ENCODE measurements around the gene LRRC4C.
A peak's percentile ranks its signal among the peaks of the same experiment; 100 is the strongest.

LRRC4C gene

GRCh38 chr11:40223596-40224330, 1235.7 kb downstream of the LRRC4C start:
- Histone ChIP-seq H3K9me3 (replicated peaks in 1 of 2; ENCODE audit: control insufficient read depth in 2 of 2, insufficient read depth in 1 of 2, low read depth in 1 of 2, low read length in 2 of 2) (no peaks in the 10 kb centered on the region), H3K4me1 (ENCODE audit: control insufficient read depth in 2 of 2, insufficient read depth in 1 of 2, low read depth in 1 of 2, low read length in 2 of 2) (peaks cover 0 to 5% of the 10 kb centered on the region in 2 donors), H3K18ac (ENCODE audit: low read length) (no peak overlapping the region), H2AK5ac (ENCODE audit: low read depth, low read length) (no peak overlapping the region), H3K9ac (ENCODE audit: low read depth, low read length, poor library complexity) (no peak overlapping the region), H3K4ac (ENCODE audit: low read length) (no peak overlapping the region), H3K27ac (replicated peaks; ENCODE audit: low read length) (no peak overlapping the region), H4K91ac (ENCODE audit: low read depth, low read length, poor library complexity) (no peak overlapping the region), H3K14ac (ENCODE audit: low read length) (no peak overlapping the region), H2BK15ac (ENCODE audit: low read length) (no peak overlapping the region), H3K4me2 (ENCODE audit: insufficient read depth, low read length, poor library complexity, severe bottlenecking) (no peak overlapping the region), H2BK5ac (ENCODE audit: low read length) (no peak overlapping the region), H3K23ac (ENCODE audit: low read depth, low read length, poor library complexity) (no peak overlapping the region), H3K79me1 (ENCODE audit: low read depth, low read length) (no peaks in the 10 kb centered on the region), H3K27me3 (ENCODE audit: control insufficient read depth in 3 of 3, insufficient read depth in 3 of 3, low read depth in 1 of 3, low read length in 3 of 3) (no peaks in the 10 kb centered on the region), H2BK120ac (ENCODE audit: low read depth, low read length) (no peak overlapping the region), H3K36me3 (replicated peaks in 1 of 2; ENCODE audit: control insufficient read depth in 2 of 2, insufficient read depth in 2 of 2, low read length in 2 of 2) (no peaks in the 10 kb centered on the region), H2BK12ac (ENCODE audit: low read length) (no peak overlapping the region), H2AFZ (ENCODE audit: low read length) (peak overlapping the region; percentile 15), H4K8ac (ENCODE audit: low read depth, low read length) (no peak overlapping the region), H3K4me3 (ENCODE audit: low read length in 2 of 2) (no peak overlapping the region)
- no peak for DNase-seq (ENCODE audit: low spot score)
- no CpG with 5 or more reads among the region's 2 CpGs for WGBS, 2 donors (ENCODE audit: extremely low coverage in 2 of 2, insufficient read length in 2 of 2, insufficient replicate concordance in 1 of 2)

- peaks cover 4 to 6% of the 10 kb centered on the region in 2 donors for H3K4me1 ChIP-seq (ENCODE audit: control insufficient read depth in 2 of 2, insufficient read depth in 1 of 2, low read depth in 1 of 2, low read length in 2 of 2)
Observed at GRCh38 chr11:40219401-40219800, 1240.1 kb downstream of the LRRC4C start.

GRCh38 chr11:40215556-40215955, 1243.9 kb downstream of the LRRC4C start:
- H2BK120ac ChIP-seq (ENCODE audit: low read depth, low read length): no peak overlapping the region
- H3K23ac ChIP-seq (ENCODE audit: low read depth, low read length, poor library complexity): no peak overlapping the region
- no peak overlapping the region for H2BK5ac ChIP-seq (ENCODE audit: low read length)
- peak; percentile 12 for DNase-seq (ENCODE audit: low spot score)
- no peaks in the 10 kb centered on the region for H3K9me3 ChIP-seq (replicated peaks in 1 of 2; ENCODE audit: control insufficient read depth in 2 of 2, insufficient read depth in 1 of 2, low read depth in 1 of 2, low read length in 2 of 2)
- no peaks in the 10 kb centered on the region for H3K36me3 ChIP-seq (replicated peaks in 1 of 2; ENCODE audit: control insufficient read depth in 2 of 2, insufficient read depth in 2 of 2, low read length in 2 of 2)
- no peak overlapping the region for H2BK12ac ChIP-seq (ENCODE audit: low read length)
- H4K8ac ChIP-seq (ENCODE audit: low read depth, low read length): no peak overlapping the region
- H3K14ac ChIP-seq (ENCODE audit: low read length): no peak overlapping the region
- no peaks in the 10 kb centered on the region for H3K79me1 ChIP-seq (ENCODE audit: low read depth, low read length)
- no peak overlapping the region for H2BK15ac ChIP-seq (ENCODE audit: low read length)
- WGBS, 2 donors (ENCODE audit: extremely low coverage in 2 of 2, insufficient read length in 2 of 2, insufficient replicate concordance in 1 of 2): no CpG with 5 or more reads among the region's 2 CpGs
- peaks cover 2 to 4% of the 10 kb centered on the region in 2 donors for H3K4me1 ChIP-seq (ENCODE audit: control insufficient read depth in 2 of 2, insufficient read depth in 1 of 2, low read depth in 1 of 2, low read length in 2 of 2)
- H3K4me2 ChIP-seq (ENCODE audit: insufficient read depth, low read length, poor library complexity, severe bottlenecking): no peak overlapping the region
- no peak overlapping the region for H3K18ac ChIP-seq (ENCODE audit: low read length)
- no peak overlapping the region for H4K91ac ChIP-seq (ENCODE audit: low read depth, low read length, poor library complexity)
- H2AK5ac ChIP-seq (ENCODE audit: low read depth, low read length): no peak overlapping the region
- H3K4ac ChIP-seq (ENCODE audit: low read length): no peak overlapping the region
- no peak overlapping the region for H3K9ac ChIP-seq (ENCODE audit: low read depth, low read length, poor library complexity)
- H3K27ac ChIP-seq (replicated peaks; ENCODE audit: low read length): no peak overlapping the region
- no peaks in the 10 kb centered on the region for H3K27me3 ChIP-seq (ENCODE audit: control insufficient read depth in 3 of 3, insufficient read depth in 3 of 3, low read depth in 1 of 3, low read length in 3 of 3)
- H2AFZ ChIP-seq (ENCODE audit: low read length): peak overlapping the region; percentile 82
- no peak overlapping the region for H3K4me3 ChIP-seq (ENCODE audit: low read length in 2 of 2)

More at GRCh38 chr11:40219401-40219800, 1240.1 kb downstream of the LRRC4C start:
- Histone ChIP-seq H4K8ac (ENCODE audit: low read depth, low read length) (no peak overlapping the region), H3K79me1 (ENCODE audit: low read depth, low read length) (no peaks in the 10 kb centered on the region), H3K27me3 (ENCODE audit: control insufficient read depth in 3 of 3, insufficient read depth in 3 of 3, low read depth in 1 of 3, low read length in 3 of 3) (no peaks in the 10 kb centered on the region), H2BK5ac (ENCODE audit: low read length) (no peak overlapping the region), H2AFZ (ENCODE audit: low read length) (no peak overlapping the region), H3K18ac (ENCODE audit: low read length) (no peak overlapping the region), H2BK12ac (ENCODE audit: low read length) (no peak overlapping the region), H3K4ac (ENCODE audit: low read length) (no peak overlapping the region), H2AK5ac (ENCODE audit: low read depth, low read length) (no peak overlapping the region), H3K4me2 (ENCODE audit: insufficient read depth, low read length, poor library complexity, severe bottlenecking) (no peak overlapping the region), H3K9me3 (replicated peaks in 1 of 2; ENCODE audit: control insufficient read depth in 2 of 2, insufficient read depth in 1 of 2, low read depth in 1 of 2, low read length in 2 of 2) (no peaks in the 10 kb centered on the region), H2BK120ac (ENCODE audit: low read depth, low read length) (no peak overlapping the region), H3K9ac (ENCODE audit: low read depth, low read length, poor library complexity) (no peak overlapping the region), H3K4me3 (ENCODE audit: low read length in 2 of 2) (no peak overlapping the region), H3K36me3 (replicated peaks in 1 of 2; ENCODE audit: control insufficient read depth in 2 of 2, insufficient read depth in 2 of 2, low read length in 2 of 2) (no peaks in the 10 kb centered on the region), H3K27ac (replicated peaks; ENCODE audit: low read length) (no peak overlapping the region), H2BK15ac (ENCODE audit: low read length) (no peak overlapping the region), H3K23ac (ENCODE audit: low read depth, low read length, poor library complexity) (no peak overlapping the region), H3K14ac (ENCODE audit: low read length) (no peak overlapping the region), H4K91ac (ENCODE audit: low read depth, low read length, poor library complexity) (no peak overlapping the region)
- DNase-seq (ENCODE audit: low spot score): no peak
- WGBS, 2 donors (ENCODE audit: extremely low coverage in 2 of 2, insufficient read length in 2 of 2, insufficient replicate concordance in 1 of 2): no CpG with 5 or more reads among the region's 3 CpGs

- H4K91ac ChIP-seq (ENCODE audit: low read depth, low read length, poor library complexity): no peak overlapping the region
Observed at GRCh38 chr11:40207416-40207815, 1252.0 kb downstream of the LRRC4C start.

More at GRCh38 chr11:40207416-40207815, 1252.0 kb downstream of the LRRC4C start:
- no peak overlapping the region for H2BK15ac ChIP-seq (ENCODE audit: low read length)
- no peak overlapping the region for H2AK5ac ChIP-seq (ENCODE audit: low read depth, low read length)
- no peak overlapping the region for H3K4me2 ChIP-seq (ENCODE audit: insufficient read depth, low read length, poor library complexity, severe bottlenecking)
- no peak overlapping the region for H3K18ac ChIP-seq (ENCODE audit: low read length)
- H3K79me1 ChIP-seq (ENCODE audit: low read depth, low read length): no peaks in the 10 kb centered on the region
- no peaks in the 10 kb centered on the region for H3K27me3 ChIP-seq (ENCODE audit: control insufficient read depth in 3 of 3, insufficient read depth in 3 of 3, low read depth in 1 of 3, low read length in 3 of 3)
- DNase-seq (ENCODE audit: low spot score): no peak
- no peaks in the 10 kb centered on the region for H3K36me3 ChIP-seq (replicated peaks in 1 of 2; ENCODE audit: control insufficient read depth in 2 of 2, insufficient read depth in 2 of 2, low read length in 2 of 2)
- no peak overlapping the region for H3K4ac ChIP-seq (ENCODE audit: low read length)
- no peak overlapping the region for H3K9ac ChIP-seq (ENCODE audit: low read depth, low read length, poor library complexity)
- H4K8ac ChIP-seq (ENCODE audit: low read depth, low read length): no peak overlapping the region
- no peak overlapping the region for H2AFZ ChIP-seq (ENCODE audit: low read length)
- no peak overlapping the region for H3K4me3 ChIP-seq (ENCODE audit: low read length in 2 of 2)
- no peak overlapping the region for H3K14ac ChIP-seq (ENCODE audit: low read length)
- H2BK5ac ChIP-seq (ENCODE audit: low read length): no peak overlapping the region
- H3K23ac ChIP-seq (ENCODE audit: low read depth, low read length, poor library complexity): no peak overlapping the region
- H3K27ac ChIP-seq (replicated peaks; ENCODE audit: low read length): no peak overlapping the region
- no peak overlapping the region for H2BK120ac ChIP-seq (ENCODE audit: low read depth, low read length)
- no peak overlapping the region for H2BK12ac ChIP-seq (ENCODE audit: low read length)
- peaks cover 0 to 3% of the 10 kb centered on the region in 2 donors for H3K9me3 ChIP-seq (replicated peaks in 1 of 2; ENCODE audit: control insufficient read depth in 2 of 2, insufficient read depth in 1 of 2, low read depth in 1 of 2, low read length in 2 of 2)
- H3K4me1 ChIP-seq (ENCODE audit: control insufficient read depth in 2 of 2, insufficient read depth in 1 of 2, low read depth in 1 of 2, low read length in 2 of 2): peaks cover 4 to 15% of the 10 kb centered on the region in 2 donors
